ENCODE measurements around the gene ATP6V1G3. TPM values are rescaled to one million over a fixed set of nuclear protein-coding genes. Genes with fewer than 3 reads are reported as not detected.

ATP6V1G3 gene
- total and polyA plus RNA-seq, 7 donors: not detected

DNA sequence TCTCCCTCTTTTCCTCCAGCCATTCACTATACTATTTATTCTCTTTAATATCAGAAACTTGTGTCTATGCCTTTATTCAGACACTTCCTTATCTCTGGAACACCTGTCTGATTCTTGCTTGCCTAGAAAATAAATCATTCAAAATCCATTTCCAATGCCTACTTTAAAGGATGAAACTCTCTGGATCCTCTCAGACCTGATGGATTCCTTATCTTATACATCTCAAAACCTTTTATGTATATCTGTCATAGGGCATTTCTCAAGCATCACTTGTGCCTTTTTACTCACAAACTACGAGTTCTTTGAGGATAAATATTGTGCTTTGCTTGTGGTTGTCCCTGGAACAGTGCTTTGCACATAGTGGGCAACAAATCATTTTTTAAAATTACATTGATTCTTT, 3.8 kb upstream of the ATP6V1G3 start:
- TF ChIP-seq, protein P1, sequence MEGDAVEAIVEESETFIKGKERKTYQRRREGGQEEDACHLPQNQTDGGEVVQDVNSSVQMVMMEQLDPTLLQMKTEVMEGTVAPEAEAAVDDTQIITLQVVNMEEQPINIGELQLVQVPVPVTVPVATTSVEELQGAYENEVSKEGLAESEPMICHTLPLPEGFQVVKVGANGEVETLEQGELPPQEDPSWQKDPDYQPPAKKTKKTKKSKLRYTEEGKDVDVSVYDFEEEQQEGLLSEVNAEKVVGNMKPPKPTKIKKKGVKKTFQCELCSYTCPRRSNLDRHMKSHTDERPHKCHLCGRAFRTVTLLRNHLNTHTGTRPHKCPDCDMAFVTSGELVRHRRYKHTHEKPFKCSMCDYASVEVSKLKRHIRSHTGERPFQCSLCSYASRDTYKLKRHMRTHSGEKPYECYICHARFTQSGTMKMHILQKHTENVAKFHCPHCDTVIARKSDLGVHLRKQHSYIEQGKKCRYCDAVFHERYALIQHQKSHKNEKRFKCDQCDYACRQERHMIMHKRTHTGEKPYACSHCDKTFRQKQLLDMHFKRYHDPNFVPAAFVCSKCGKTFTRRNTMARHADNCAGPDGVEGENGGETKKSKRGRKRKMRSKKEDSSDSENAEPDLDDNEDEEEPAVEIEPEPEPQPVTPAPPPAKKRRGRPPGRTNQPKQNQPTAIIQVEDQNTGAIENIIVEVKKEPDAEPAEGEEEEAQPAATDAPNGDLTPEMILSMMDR (IDR thresholded peaks at IDR 0.05): no peak
- DNase-seq (no peak), ATAC-seq (no peak)
- Histone ChIP-seq H3K36me3 (ENCODE audit: insufficient read depth in 1 of 2, low read depth in 1 of 2) (no peaks in the 10 kb centered on the region), H3K27ac (no peak overlapping the region), H3K4me3 (no peak overlapping the region), H3K27me3 (ENCODE audit: insufficient read depth in 3 of 3, low read length in 2 of 3) (no peaks in the 10 kb centered on the region), H3K9me3 (no peaks in the 10 kb centered on the region), H3K4me1 (no peaks in the 10 kb centered on the region)
- intact Hi-C loops (cut with DNase I): no loop called here
- WGBS, 3 donors: 57 to 74% (median 72%) methylated on average over 1 of the region's 1 CpG

DNA sequence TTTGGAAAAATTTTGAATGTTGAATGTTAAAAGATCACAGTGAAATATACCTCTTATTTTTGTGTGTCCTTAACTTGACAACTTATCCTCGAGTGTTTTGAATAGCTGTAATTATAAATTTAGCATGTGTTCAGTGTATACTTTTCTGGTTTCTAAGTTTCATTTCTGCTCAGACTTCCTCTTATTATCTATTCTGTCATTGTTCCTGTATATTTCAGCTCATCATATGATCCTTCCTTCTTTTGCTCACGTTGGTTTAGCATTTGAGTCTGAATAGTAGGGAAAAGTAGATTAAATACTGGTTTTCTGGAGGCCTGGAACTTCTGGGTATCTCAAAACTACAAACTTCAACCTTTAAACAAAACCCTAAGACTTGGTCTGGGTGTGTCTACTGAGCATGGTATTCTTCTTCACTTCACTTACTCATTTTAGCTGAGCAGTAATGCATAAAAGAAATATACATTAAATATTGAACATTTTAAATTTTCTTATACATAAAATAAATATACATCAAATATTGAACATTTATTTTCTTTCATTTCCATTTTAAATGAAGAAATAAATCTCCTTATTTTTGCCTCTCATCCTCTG, 3.3 kb upstream of the ATP6V1G3 start:
- Histone ChIP-seq H3K9me3 (no peaks in the 10 kb centered on the region), H3K27ac (no peak overlapping the region), H3K27me3 (ENCODE audit: insufficient read depth in 3 of 3, low read length in 2 of 3) (no peaks in the 10 kb centered on the region), H3K36me3 (ENCODE audit: insufficient read depth in 1 of 2, low read depth in 1 of 2) (no peaks in the 10 kb centered on the region), H3K4me1 (no peaks in the 10 kb centered on the region), H3K4me3 (no peak overlapping the region)
- WGBS, 3 donors: 56 to 59% (median 56%) methylated on average over 2 of the region's 2 CpGs
- intact Hi-C loops (cut with DNase I): no loop called here
- DNase-seq: no peak
- no peak for ATAC-seq
- TF ChIP-seq, protein P1 (IDR thresholded peaks at IDR 0.05): no peak

DNA sequence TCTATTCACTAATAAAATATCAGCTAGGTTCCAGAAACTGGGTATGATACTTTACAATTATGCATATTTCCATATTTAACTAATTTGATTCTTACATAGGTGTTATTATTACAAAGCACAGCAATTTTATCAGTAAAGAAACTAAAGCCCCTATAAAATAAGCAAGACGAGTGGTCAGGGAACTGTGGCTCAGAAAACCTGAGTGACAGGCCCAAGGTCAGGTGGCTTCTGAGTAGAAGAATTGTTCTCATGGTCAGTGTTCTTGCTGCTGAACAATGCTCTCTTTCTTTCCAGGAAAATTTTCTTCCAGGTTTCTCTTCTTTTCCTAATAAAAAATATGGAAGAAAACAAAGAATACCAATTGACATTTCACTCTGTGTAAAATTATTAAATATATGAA, 2.2 kb upstream of the ATP6V1G3 start:
- TF ChIP-seq, protein P1 (IDR thresholded peaks at IDR 0.05): no peak
- Histone ChIP-seq H3K4me3 (no peak overlapping the region), H3K27ac (no peak overlapping the region), H3K9me3 (no peaks in the 10 kb centered on the region), H3K27me3 (ENCODE audit: insufficient read depth in 3 of 3, low read length in 2 of 3) (no peaks in the 10 kb centered on the region), H3K4me1 (no peaks in the 10 kb centered on the region), H3K36me3 (ENCODE audit: insufficient read depth in 1 of 2, low read depth in 1 of 2) (no peaks in the 10 kb centered on the region)
- DNase-seq (no peak), ATAC-seq (no peak)
- WGBS, 3 donors: 51 to 73% (median 64%) methylated on average over 1 of the region's 1 CpG
- intact Hi-C loops (cut with DNase I): no loop called here

DNA sequence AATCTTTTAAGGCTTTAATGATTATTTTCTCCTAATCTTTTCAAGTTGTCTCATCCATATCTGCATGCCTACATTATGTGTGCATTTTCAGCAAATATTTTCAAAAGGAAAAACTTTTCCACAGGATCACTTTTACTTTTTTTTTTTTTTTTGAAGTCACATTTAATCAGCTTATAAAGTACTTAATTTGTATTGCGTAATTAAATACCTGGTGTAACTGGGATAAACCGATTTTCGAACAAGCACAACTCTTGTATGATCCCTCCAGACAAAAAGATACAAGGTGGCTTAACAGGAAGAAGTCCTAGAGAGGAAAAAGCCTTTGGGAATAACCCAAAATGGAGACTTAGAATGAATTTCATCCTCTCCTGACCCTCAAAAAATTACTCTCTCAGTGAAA, 1.3 kb upstream of the ATP6V1G3 start:
- ATAC-seq (no peak), DNase-seq (no peak)
- Histone ChIP-seq H3K4me1 (no peaks in the 10 kb centered on the region), H3K9me3 (no peaks in the 10 kb centered on the region), H3K4me3 (no peak overlapping the region), H3K27me3 (ENCODE audit: insufficient read depth in 3 of 3, low read length in 2 of 3) (no peaks in the 10 kb centered on the region), H3K27ac (no peak overlapping the region), H3K36me3 (ENCODE audit: insufficient read depth in 1 of 2, low read depth in 1 of 2) (no peaks in the 10 kb centered on the region)
- TF ChIP-seq, protein P1 (IDR thresholded peaks at IDR 0.05): no peak
- 86 to 90% (median 88%) methylated on average over 3 of the region's 3 CpGs for WGBS, 3 donors
- intact Hi-C loops (cut with DNase I): no loop called here

Data from psoas muscle (tissue), 8 donors.